Neural progenitor cell (in vitro differentiated cells): ENCODE results near the gene RNF222.

Experiments
- CTCF ChIP-seq: fragments of 200-600 bp; sonication (generic); IDR thresholded peaks from 2 replicates; pipeline ENCODE4 v1.5.1; 2017; ENCODE audit warnings: antibody characterized with exemption, mild to moderate bottlenecking
- EZH2 ChIP-seq: fragments of 200-600 bp; sonication (generic); IDR thresholded peaks from 2 replicates; pipeline ENCODE4 v1.6.1; 2017; ENCODE audit warnings: antibody characterized with exemption, mild to moderate bottlenecking, moderate library complexity

- TF ChIP-seq CTCF (no peak), EZH2 (no peak)
Measured at GRCh38 chr17:8372422-8372821, 25.2 kb downstream of the RNF222 start.
